ENCODE data around the gene IL27RA. TPM values are rescaled to one million over a fixed set of nuclear protein-coding genes. Genes with fewer than 3 reads are reported as not detected.

Gene IL27RA
- total RNA-seq, 1 donor from 2014 or later = 0.96 TPM

Other genes with a start within 250 kb of the IL27RA start
- 2.9 TPM for gene ZSWIM4, start 236.3 kb upstream of the IL27RA start, total RNA-seq (ENCODE audit: insufficient read depth, low replicate concordance)
- not detected for gene NANOS3, start 154.6 kb upstream of the IL27RA start, total RNA-seq (ENCODE audit: insufficient read depth, low replicate concordance)
- 1.4 TPM for gene BRME1, start 125.6 kb upstream of the IL27RA start, total RNA-seq (ENCODE audit: insufficient read depth, low replicate concordance)
- 0.96 TPM for gene CC2D1A, start 125.6 kb upstream of the IL27RA start, total RNA-seq (ENCODE audit: insufficient read depth, low replicate concordance)
- gene PODNL1, start 93.3 kb upstream of the IL27RA start, total RNA-seq (ENCODE audit: insufficient read depth, low replicate concordance) = 13.2 TPM
- 10.1 TPM for gene DCAF15, start 79.3 kb upstream of the IL27RA start, total RNA-seq (ENCODE audit: insufficient read depth, low replicate concordance)
- gene RFX1, start 25.4 kb upstream of the IL27RA start, total RNA-seq (ENCODE audit: insufficient read depth, low replicate concordance) = 1.9 TPM
- gene RLN3, start 3.6 kb upstream of the IL27RA start, total RNA-seq (ENCODE audit: insufficient read depth, low replicate concordance) = not detected
- gene PALM3, start 30.3 kb downstream of the IL27RA start, total RNA-seq (ENCODE audit: insufficient read depth, low replicate concordance) = not detected
- gene MISP3, start 41.0 kb downstream of the IL27RA start, total RNA-seq (ENCODE audit: insufficient read depth, low replicate concordance) = 0.96 TPM
- not detected for gene C19orf67, start 54.0 kb downstream of the IL27RA start, total RNA-seq (ENCODE audit: insufficient read depth, low replicate concordance)
- 21.9 TPM for gene SAMD1, start 59.0 kb downstream of the IL27RA start, total RNA-seq (ENCODE audit: insufficient read depth, low replicate concordance)
- 17.6 TPM for gene PRKACA, start 86.0 kb downstream of the IL27RA start, total RNA-seq (ENCODE audit: insufficient read depth, low replicate concordance)
- 0.48 TPM for gene ASF1B, start 104.8 kb downstream of the IL27RA start, total RNA-seq (ENCODE audit: insufficient read depth, low replicate concordance)
- 5.3 TPM for gene ADGRL1, start 174.4 kb downstream of the IL27RA start, total RNA-seq (ENCODE audit: insufficient read depth, low replicate concordance)

All from umbilical cord (tissue), 1 donor.